Lung (tissue), 12 donors: ENCODE data around the gene LYPD8. TPM values are rescaled to one million over a fixed set of nuclear protein-coding genes. Genes with fewer than 3 reads are reported as not detected.
"Not testable (repeated sequence)": the region's sequence is repeated elsewhere in the genome, so short reads cannot be mapped to it uniquely, and the experiment has no call there.

Experiments used
- ATAC-seq: fragments of 200-7000 bp; cut with Tn5 transposase; one replicate; pipeline ENCODE4 v1.9.1; 2020; ENCODE audit warnings: moderate number of reproducible peaks; ENCODE audit not compliant: insufficient read depth, low FRiP score
- DNase-seq, 3 donors: peaks; one replicate each; pipeline ENCODE4 v3.0.0-alpha.2; 2013 to 2017
- H3K27ac ChIP-seq, 2 donors: one replicate each; pipeline ENCODE4 v1.5.1; 2013; ENCODE audit warnings: mild to moderate bottlenecking in 2 of 2, moderate library complexity in 2 of 2, control low read depth in 1 of 2, inconsistent platforms in 1 of 2, low read depth in 1 of 2, low read length in 1 of 2
- H3K27me3 ChIP-seq, 3 donors: one replicate each; pipeline ENCODE4 v1.5.1; 2013; ENCODE audit warnings: low read length in 2 of 3; ENCODE audit not compliant: control insufficient read depth in 3 of 3, insufficient read depth in 3 of 3
- H3K36me3 ChIP-seq, 4 donors: one replicate each; pipeline ENCODE4 v1.5.1; 2013; ENCODE audit warnings: low read length in 4 of 4, mild to moderate bottlenecking in 1 of 4, moderate library complexity in 1 of 4; ENCODE audit not compliant: control insufficient read depth in 4 of 4, insufficient read depth in 4 of 4
- H3K4me1 ChIP-seq, 5 donors: one replicate each; pipeline ENCODE4 v1.5.1; 2013; ENCODE audit warnings: low read length in 5 of 5, mild to moderate bottlenecking in 2 of 5, moderate library complexity in 1 of 5; ENCODE audit not compliant: control insufficient read depth in 5 of 5, insufficient read depth in 5 of 5
- H3K4me3 ChIP-seq: one replicate; pipeline ENCODE4 v1.5.1; 2013; ENCODE audit warnings: mild to moderate bottlenecking, control low read depth, moderate library complexity
- H3K9ac ChIP-seq, 2 donors: one replicate each; pipeline ENCODE4 v1.5.1; 2013; ENCODE audit warnings: low read length in 2 of 2, control low read depth in 1 of 2; ENCODE audit not compliant: insufficient read depth in 1 of 2
- H3K9me3 ChIP-seq, 4 donors: one replicate each; pipeline ENCODE4 v1.5.1; 2013; ENCODE audit warnings: low read length in 3 of 4, mild to moderate bottlenecking in 1 of 4, moderate library complexity in 1 of 4; ENCODE audit not compliant: control insufficient read depth in 4 of 4, insufficient read depth in 3 of 4
- WGBS, 2 donors: extraction: QIAGEN DNeasy Blood & Tissue Kit; methylation state at CpG; one replicate each; pipeline ENCODE4 v1.1.7; 2013; 5-methylcytosine and 5-hydroxymethylcytosine counted together
- polyA plus RNA-seq, 2 donors: library from polyadenylated mRNA; stranded (reverse); fragments of 200-250 nt; gene quantifications; one replicate each; pipeline ENCODE4 v1.2.1, GENCODE V29; 2013
- total RNA-seq, 2 donors: library from RNA; depleted of rRNA in 1 of 2; stranded (reverse); fragments of >200 nt in 1 of 2; gene quantifications; one replicate each; pipeline ENCODE4 v1.2.1, GENCODE V29; 2014 to 2021
- TF ChIP-seq, protein P1 (sequence below): IDR thresholded peaks from 2 replicates; pipeline ENCODE4 v1.5.1; 2012; ENCODE audit warnings: mild to moderate bottlenecking; ENCODE audit errors: control extremely low read depth, extremely low read depth
- donor health status: control.
- donor health status: control.
- donor health status: Bipolar disorder and iron deficiency.
- donor health status: healthy.
- donor health status: DM: yes; HTN: yes; CAD: no.

Gene LYPD8
- total and polyA plus RNA-seq, 4 donors: not detected

DNA sequence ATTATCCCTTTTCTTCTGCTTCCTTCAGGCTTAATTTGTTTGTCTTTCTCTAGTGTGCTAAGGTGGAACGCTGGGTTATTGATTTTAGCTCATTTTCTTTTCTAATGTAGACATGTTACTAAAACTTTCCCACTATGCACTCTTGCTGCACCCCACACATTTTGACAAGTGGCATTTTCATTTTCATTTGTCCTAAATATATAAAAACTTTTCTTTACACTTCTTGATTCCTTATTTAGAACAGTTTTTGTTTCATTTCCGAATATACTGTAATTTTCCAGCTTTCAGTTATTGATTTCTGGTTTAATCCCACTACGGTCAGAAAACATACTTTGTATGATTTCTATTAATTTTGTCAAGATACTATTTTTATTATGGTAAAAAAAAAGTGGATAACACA is 44.9 kb upstream of the LYPD8 start:
- Histone ChIP-seq H3K27ac (no peak overlapping the region), H3K27me3 (no peaks in the 10 kb centered on the region), H3K4me1 (no peaks in the 10 kb centered on the region), H3K4me3 (no peak overlapping the region), H3K9me3 (peaks cover 0 to 2% (median under 1%) of the 10 kb centered on the region in 4 donors), H3K9ac (no peak overlapping the region), H3K36me3 (no peaks in the 10 kb centered on the region)
- TF ChIP-seq, protein P1, sequence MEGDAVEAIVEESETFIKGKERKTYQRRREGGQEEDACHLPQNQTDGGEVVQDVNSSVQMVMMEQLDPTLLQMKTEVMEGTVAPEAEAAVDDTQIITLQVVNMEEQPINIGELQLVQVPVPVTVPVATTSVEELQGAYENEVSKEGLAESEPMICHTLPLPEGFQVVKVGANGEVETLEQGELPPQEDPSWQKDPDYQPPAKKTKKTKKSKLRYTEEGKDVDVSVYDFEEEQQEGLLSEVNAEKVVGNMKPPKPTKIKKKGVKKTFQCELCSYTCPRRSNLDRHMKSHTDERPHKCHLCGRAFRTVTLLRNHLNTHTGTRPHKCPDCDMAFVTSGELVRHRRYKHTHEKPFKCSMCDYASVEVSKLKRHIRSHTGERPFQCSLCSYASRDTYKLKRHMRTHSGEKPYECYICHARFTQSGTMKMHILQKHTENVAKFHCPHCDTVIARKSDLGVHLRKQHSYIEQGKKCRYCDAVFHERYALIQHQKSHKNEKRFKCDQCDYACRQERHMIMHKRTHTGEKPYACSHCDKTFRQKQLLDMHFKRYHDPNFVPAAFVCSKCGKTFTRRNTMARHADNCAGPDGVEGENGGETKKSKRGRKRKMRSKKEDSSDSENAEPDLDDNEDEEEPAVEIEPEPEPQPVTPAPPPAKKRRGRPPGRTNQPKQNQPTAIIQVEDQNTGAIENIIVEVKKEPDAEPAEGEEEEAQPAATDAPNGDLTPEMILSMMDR: no peak
- DNase-seq (no peak), ATAC-seq (no peak)
- WGBS, 2 donors: 76 to 83% methylated on average over 3 of the region's 3 CpGs

DNA sequence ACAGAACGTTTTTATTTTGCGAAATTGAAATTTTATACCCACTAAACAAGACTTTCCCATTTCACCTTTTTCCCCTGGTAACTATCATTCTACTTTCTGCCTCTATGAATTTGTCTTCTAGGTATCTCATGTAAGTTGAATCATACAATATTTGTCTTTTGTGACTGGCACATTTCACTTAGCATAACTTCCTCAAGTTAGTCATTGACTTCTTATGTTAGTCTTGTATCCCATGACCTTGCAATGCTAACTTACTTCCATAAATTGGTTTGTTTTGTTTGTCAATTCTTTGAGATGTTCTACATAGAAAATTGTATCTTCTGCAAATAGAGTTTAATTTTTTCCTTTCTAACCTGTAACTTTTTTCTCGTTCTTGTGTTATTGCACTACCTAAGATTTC is 43.2 kb upstream of the LYPD8 start:
- 79 to 88% methylated on average over 3 of the region's 3 CpGs for WGBS, 2 donors
- Histone ChIP-seq H3K27ac (no peak overlapping the region), H3K36me3 (no peaks in the 10 kb centered on the region), H3K4me3 (no peak overlapping the region), H3K4me1 (no peaks in the 10 kb centered on the region), H3K9ac (no peak overlapping the region), H3K9me3 (peaks cover 0 to 7% (median 2%) of the 10 kb centered on the region in 4 donors), H3K27me3 (no peaks in the 10 kb centered on the region)
- no peak for DNase-seq
- TF ChIP-seq, protein P1: no peak
- no peak for ATAC-seq

DNA sequence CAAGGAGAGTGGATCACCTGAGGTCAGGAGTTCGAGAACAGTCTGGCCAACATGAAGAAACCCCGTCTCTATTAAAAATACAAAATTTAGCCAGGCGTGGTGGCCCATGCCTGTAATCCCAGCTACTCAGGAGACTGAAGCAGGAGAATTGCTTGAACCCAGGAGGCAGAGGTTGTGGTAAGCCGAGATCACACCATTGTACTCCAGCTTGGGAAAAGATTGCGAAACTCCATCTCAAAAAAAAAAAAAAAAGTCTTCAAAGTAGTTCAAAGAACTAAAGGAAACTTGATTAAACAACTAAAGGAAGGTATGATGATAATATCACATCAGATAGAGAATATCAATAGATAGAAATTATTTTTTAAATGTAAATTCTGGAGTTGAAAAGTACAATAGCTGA is 39.1 kb upstream of the LYPD8 start:
- H3K9me3 ChIP-seq, ATAC-seq, H3K36me3 ChIP-seq: not testable (repeated sequence)

GRCh38 chr1:248793592-248793991 is 38.0 kb upstream of the LYPD8 start:
- TF ChIP-seq, protein P1: no peak
- H3K27ac ChIP-seq: no peak overlapping the region
- DNase-seq (no peak), ATAC-seq (no peak)
- H3K4me1 ChIP-seq: no peaks in the 10 kb centered on the region
- no peak overlapping the region for H3K4me3 ChIP-seq
- no peaks in the 10 kb centered on the region for H3K36me3 ChIP-seq
- no peak overlapping the region for H3K9ac ChIP-seq
- no peaks in the 10 kb centered on the region for H3K27me3 ChIP-seq
- peaks cover 0 to 9% (median 4%) of the 10 kb centered on the region in 4 donors for H3K9me3 ChIP-seq

More for the DNA sequence above, 39.1 kb upstream of the LYPD8 start:
- H3K9ac ChIP-seq, DNase-seq, H3K4me3 ChIP-seq, H3K4me1 ChIP-seq, H3K27me3 ChIP-seq, H3K27ac ChIP-seq: not testable (repeated sequence)
- 85 to 92% methylated on average over 5 of the region's 5 CpGs for WGBS, 2 donors
